OCI-LY7 (cell line): ENCODE results near the gene UBTF.

Experiments used
- EZH2phosphoT487 ChIP-seq: fragments of 200-600 bp; sonication (generic); IDR thresholded peaks from 2 replicates; pipeline ENCODE4 v1.6.1; 2018; ENCODE audit warnings: low read depth, borderline replicate concordance, mild to moderate bottlenecking, mixed run types, antibody characterized with exemption, low read length, moderate library complexity, mixed read lengths
- TF ChIP-seq, protein P1 (sequence below): fragments of 200-600 bp; sonication (generic); conservative IDR thresholded peaks from 2 replicates; pipeline ENCODE4 v1.5.1; 2014; ENCODE audit warnings: mild to moderate bottlenecking, antibody characterized with exemption, low read length, moderate library complexity, mixed read lengths

GRCh38 chr17:44247440-44247841 is 28.0 kb upstream of the UBTF start:
- TF ChIP-seq, protein P1, sequence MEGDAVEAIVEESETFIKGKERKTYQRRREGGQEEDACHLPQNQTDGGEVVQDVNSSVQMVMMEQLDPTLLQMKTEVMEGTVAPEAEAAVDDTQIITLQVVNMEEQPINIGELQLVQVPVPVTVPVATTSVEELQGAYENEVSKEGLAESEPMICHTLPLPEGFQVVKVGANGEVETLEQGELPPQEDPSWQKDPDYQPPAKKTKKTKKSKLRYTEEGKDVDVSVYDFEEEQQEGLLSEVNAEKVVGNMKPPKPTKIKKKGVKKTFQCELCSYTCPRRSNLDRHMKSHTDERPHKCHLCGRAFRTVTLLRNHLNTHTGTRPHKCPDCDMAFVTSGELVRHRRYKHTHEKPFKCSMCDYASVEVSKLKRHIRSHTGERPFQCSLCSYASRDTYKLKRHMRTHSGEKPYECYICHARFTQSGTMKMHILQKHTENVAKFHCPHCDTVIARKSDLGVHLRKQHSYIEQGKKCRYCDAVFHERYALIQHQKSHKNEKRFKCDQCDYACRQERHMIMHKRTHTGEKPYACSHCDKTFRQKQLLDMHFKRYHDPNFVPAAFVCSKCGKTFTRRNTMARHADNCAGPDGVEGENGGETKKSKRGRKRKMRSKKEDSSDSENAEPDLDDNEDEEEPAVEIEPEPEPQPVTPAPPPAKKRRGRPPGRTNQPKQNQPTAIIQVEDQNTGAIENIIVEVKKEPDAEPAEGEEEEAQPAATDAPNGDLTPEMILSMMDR = no peak
- TF ChIP-seq EZH2phosphoT487 = no peak
